ENCODE data around the gene SLC47A1. TPM values are rescaled to one million over a fixed set of nuclear protein-coding genes. Genes with fewer than 3 reads are reported as not detected.
A peak's percentile ranks its signal among the peaks of the same experiment; 100 is the strongest.

Gene SLC47A1
- total and polyA plus RNA-seq, 2 of the 8 experiments (the other 6 are each of a cell fraction or from before 2014, with no cell fraction given): 1.5 to 3.6 TPM

DNA sequence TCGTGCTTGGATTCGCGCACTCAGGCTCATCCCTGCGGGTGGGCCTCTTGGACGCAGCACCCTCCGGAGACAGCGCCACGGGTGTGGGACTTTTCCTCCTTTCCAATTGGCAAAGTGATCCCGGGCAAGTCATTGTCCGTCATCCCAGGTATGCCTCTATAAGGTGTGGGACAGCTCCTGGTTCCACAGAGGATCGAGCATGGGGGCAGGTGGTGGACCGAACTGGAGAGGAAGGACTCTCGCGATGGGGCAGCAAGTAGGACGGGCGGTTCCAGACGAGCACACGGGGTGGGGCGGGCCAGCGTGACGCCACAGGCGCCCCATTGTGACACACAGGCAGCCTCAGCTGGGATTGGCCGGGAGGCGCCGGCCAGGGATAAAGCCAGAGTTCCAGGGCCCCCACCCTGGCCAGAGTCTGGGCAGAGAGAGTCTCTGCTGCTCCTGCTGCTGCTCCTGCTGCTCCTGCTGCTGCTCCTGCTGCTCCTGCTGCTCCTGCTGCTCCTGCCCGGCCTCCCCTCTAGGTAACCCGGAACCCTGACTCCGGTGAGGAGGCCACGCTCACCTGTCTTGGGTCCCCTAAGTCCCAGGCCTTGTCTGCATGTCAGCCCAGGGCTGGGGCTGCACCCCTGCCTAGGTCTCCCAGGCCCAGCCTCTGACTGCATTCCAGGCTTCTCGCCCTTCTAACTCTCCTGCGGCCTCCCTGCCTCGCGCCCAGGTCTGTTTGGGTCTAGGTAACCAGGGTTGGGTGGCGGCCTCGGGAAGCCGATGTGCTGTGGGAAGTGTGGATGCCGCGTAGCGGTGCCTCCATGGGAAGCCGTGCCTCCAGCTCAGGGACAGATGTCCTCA, 38.5 kb upstream of the SLC47A1 start:
- ChIA-PET CTCF (ENCODE audit: partially characterized antibody) (interaction anchor here (0.7 to 1.0 kb wide), 4 partner anchors 9 to 173 kb away, joined by 3 read pairs; no protein-coding TSS in a partner anchor), POLR2A (ENCODE audit: partially characterized antibody) (interaction anchor here (1.4 kb wide), 1 partner anchor 37 kb away, joined by 3 read pairs; no protein-coding TSS in a partner anchor)
- FAIRE-seq (no peak), DNase-seq (ENCODE audit: low read depth in 1 of 2, low spot score in 2 of 2) (no peak)
- no peak overlapping the region for H3K9ac ChIP-seq (replicated peaks in 1 of 4; ENCODE audit: extremely low read depth in 1 of 4, low read depth in 3 of 4, low read length in 3 of 4)
- H3K79me2 ChIP-seq (ENCODE audit: control insufficient read depth in 1 of 2, insufficient read depth in 2 of 2, low read length in 2 of 2): no peaks in the 10 kb centered on the region
- H2BK5ac ChIP-seq (ENCODE audit: low read depth, low read length): peak overlapping the region; percentile 66; the same call in 1 of the 2 replicates
- H3K27me3 ChIP-seq (replicated peaks in 1 of 4; ENCODE audit: control insufficient read depth in 3 of 4, extremely low read depth in 1 of 4, insufficient read depth in 3 of 4, low read length in 3 of 4): no peaks in the 10 kb centered on the region
- no peak overlapping the region for H2AFZ ChIP-seq (ENCODE audit: low read length)
- no peaks in the 10 kb centered on the region for H3K23me2 ChIP-seq (ENCODE audit: low read depth, low read length)
- no peak overlapping the region for H3K4me2 ChIP-seq (ENCODE audit: insufficient read depth in 1 of 2, low read depth in 2 of 2, low read length in 2 of 2)
- peak overlapping the region; percentile 80; the same call in 1 of the 2 replicates for H2BK12ac ChIP-seq (ENCODE audit: low read depth, low read length)
- H3K56ac ChIP-seq (replicated peaks; ENCODE audit: insufficient read length, low read depth, low read length): no peak overlapping the region
- peak overlapping the region; percentile 28; the same call in 1 of the 2 replicates for H2BK20ac ChIP-seq (ENCODE audit: low read length)
- no peak overlapping the region for H3K27ac ChIP-seq (ENCODE audit: low read depth, low read length)
- peak overlapping the region; percentile 34 for H2BK120ac ChIP-seq (replicated peaks; ENCODE audit: low read depth, low read length)
- H2AK5ac ChIP-seq (ENCODE audit: low read depth, low read length): peak overlapping the region; percentile 75; the same call in 1 of the 2 replicates
- no peaks in the 10 kb centered on the region for H3K9me3 ChIP-seq (ENCODE audit: insufficient read depth in 2 of 2, low read depth in 1 of 2, low read length in 1 of 2)
- H3K23ac ChIP-seq (ENCODE audit: insufficient read length): no peak overlapping the region
- no peak overlapping the region for H3K4me3 ChIP-seq (ENCODE audit: extremely low read depth in 1 of 4, insufficient read depth in 2 of 4, low read depth in 3 of 4, low read length in 4 of 4)
- H4K8ac ChIP-seq (ENCODE audit: extremely low read depth, insufficient read depth, low read length): peak overlapping the region; percentile 74; the same call in 1 of the 2 replicates
- 86% methylated on average over 30 of the region's 40 CpGs; no CpG with 5 or more reads in 1 of the 2 experiments for WGBS, 2 experiments (ENCODE audit: extremely low coverage in 1 of 2, insufficient coverage in 1 of 2, insufficient read length in 1 of 2, insufficient replicate concordance in 2 of 2, low coverage in 1 of 2, low lambda C conversion rate in 2 of 2, missing lambda C conversion rate in 1 of 2)
- no peaks in the 10 kb centered on the region for H3K79me1 ChIP-seq (ENCODE audit: low read depth, low read length)
- no peaks in the 10 kb centered on the region for H4K20me1 ChIP-seq (replicated peaks in 1 of 2; ENCODE audit: control insufficient read depth in 1 of 2, insufficient read depth in 2 of 2, low read length in 2 of 2)
- peaks cover 2 to 11% (median 7%) of the 10 kb centered on the region in 4 experiments for H3K4me1 ChIP-seq (replicated peaks in 1 of 4; ENCODE audit: control insufficient read depth in 3 of 4, insufficient read depth in 4 of 4, low read length in 3 of 4)
- H3K36me3 ChIP-seq (ENCODE audit: control insufficient read depth in 2 of 4, insufficient read depth in 4 of 4, low read length in 3 of 4): no peaks in the 10 kb centered on the region
- 0 out of 2 replicates have a peak overlapping the region, but pooled peaks have one; percentile 18 for H2BK15ac ChIP-seq (ENCODE audit: low read length)
- peak overlapping the region; percentile 91 for H4K91ac ChIP-seq (replicated peaks; ENCODE audit: insufficient read length, low read length)
- H3K14ac ChIP-seq (ENCODE audit: insufficient read length): no peak overlapping the region
- peak overlapping the region; percentile 32 for H3K18ac ChIP-seq (ENCODE audit: extremely low read depth, low read length)
- no peak overlapping the region for H3K4ac ChIP-seq (replicated peaks; ENCODE audit: insufficient read length, low read depth, low read length)
- peak overlapping the region; percentile 9 for H4K5ac ChIP-seq (ENCODE audit: insufficient read length, low read depth, low read length)
- no peak for TF ChIP-seq TEAD4 (IDR thresholded peaks at IDR 0.05; ENCODE audit: low read depth, low read length)
- TF ChIP-seq BCL11A (IDR thresholded peaks at IDR 0.05; ENCODE audit: low read depth in 2 of 2, low read length in 2 of 2): no peak
- TF ChIP-seq MAFK (IDR thresholded peaks at IDR 0.05; ENCODE audit: low read depth, low read length): no peak
- no peak for TF ChIP-seq TAF7 (optimal IDR thresholded peaks at IDR 0.05; ENCODE audit: borderline replicate concordance, low read depth, low read length)
- no peak for TF ChIP-seq SP2 (IDR thresholded peaks at IDR 0.05; ENCODE audit: low read length)
- TF ChIP-seq CEBPB (IDR thresholded peaks at IDR 0.05; ENCODE audit: low read depth, low read length): no peak
- TF ChIP-seq, protein P1, sequence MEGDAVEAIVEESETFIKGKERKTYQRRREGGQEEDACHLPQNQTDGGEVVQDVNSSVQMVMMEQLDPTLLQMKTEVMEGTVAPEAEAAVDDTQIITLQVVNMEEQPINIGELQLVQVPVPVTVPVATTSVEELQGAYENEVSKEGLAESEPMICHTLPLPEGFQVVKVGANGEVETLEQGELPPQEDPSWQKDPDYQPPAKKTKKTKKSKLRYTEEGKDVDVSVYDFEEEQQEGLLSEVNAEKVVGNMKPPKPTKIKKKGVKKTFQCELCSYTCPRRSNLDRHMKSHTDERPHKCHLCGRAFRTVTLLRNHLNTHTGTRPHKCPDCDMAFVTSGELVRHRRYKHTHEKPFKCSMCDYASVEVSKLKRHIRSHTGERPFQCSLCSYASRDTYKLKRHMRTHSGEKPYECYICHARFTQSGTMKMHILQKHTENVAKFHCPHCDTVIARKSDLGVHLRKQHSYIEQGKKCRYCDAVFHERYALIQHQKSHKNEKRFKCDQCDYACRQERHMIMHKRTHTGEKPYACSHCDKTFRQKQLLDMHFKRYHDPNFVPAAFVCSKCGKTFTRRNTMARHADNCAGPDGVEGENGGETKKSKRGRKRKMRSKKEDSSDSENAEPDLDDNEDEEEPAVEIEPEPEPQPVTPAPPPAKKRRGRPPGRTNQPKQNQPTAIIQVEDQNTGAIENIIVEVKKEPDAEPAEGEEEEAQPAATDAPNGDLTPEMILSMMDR (IDR thresholded peaks at IDR 0.05; ENCODE audit: control extremely low read depth in 1 of 3, insufficient read depth in 1 of 3, low read depth in 1 of 3, low read length in 3 of 3): no peak
- no peak for TF ChIP-seq HDAC2 (IDR thresholded peaks at IDR 0.05; ENCODE audit: borderline replicate concordance in 1 of 2, low read depth in 2 of 2, low read length in 2 of 2)
- no peak for TF ChIP-seq KDM5A (IDR thresholded peaks at IDR 0.05; ENCODE audit: low read length)

Data from H1 (cell line).